GM12801 (cell line): Measurements from ENCODE around the gene SERPINB12.

Experiments used
- TF ChIP-seq, protein P1 (sequence below): IDR thresholded peaks from one replicate; pipeline ENCODE4 v1.5.1; 2011; ENCODE audit warnings: control low read depth; ENCODE audit not compliant: insufficient read length; ENCODE audit errors: extremely low read depth

The SERPINB12 gene

GRCh38 chr18:63552581-63552980 is 10.4 kb downstream of the SERPINB12 start:
- TF ChIP-seq, protein P1, sequence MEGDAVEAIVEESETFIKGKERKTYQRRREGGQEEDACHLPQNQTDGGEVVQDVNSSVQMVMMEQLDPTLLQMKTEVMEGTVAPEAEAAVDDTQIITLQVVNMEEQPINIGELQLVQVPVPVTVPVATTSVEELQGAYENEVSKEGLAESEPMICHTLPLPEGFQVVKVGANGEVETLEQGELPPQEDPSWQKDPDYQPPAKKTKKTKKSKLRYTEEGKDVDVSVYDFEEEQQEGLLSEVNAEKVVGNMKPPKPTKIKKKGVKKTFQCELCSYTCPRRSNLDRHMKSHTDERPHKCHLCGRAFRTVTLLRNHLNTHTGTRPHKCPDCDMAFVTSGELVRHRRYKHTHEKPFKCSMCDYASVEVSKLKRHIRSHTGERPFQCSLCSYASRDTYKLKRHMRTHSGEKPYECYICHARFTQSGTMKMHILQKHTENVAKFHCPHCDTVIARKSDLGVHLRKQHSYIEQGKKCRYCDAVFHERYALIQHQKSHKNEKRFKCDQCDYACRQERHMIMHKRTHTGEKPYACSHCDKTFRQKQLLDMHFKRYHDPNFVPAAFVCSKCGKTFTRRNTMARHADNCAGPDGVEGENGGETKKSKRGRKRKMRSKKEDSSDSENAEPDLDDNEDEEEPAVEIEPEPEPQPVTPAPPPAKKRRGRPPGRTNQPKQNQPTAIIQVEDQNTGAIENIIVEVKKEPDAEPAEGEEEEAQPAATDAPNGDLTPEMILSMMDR, result no peak

DNA sequence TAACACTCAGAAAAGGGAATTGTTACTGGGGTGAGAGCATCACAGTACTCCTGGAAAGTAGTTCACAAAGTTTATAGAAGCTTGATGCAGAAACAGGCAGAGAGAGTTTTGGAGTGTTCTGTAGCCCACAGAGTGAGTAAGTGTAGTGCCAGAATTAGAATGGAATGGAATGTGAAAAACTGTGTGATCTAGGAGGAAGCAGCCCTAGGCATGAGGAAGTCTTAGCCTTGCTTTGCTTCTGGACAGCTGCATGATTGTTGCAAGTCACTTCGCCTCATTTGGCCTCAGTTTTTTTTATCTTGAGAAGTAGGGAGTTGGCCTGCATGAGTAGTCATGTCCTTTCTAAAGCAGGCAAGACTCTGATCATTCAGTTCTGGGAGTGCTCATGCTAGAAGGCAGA is 10.9 kb downstream of the SERPINB12 start:
- TF ChIP-seq, protein P1, result no peak

GRCh38 chr18:63559567-63560491 is 17.7 kb downstream of the SERPINB12 start:
- TF ChIP-seq, protein P1, result no peak

DNA sequence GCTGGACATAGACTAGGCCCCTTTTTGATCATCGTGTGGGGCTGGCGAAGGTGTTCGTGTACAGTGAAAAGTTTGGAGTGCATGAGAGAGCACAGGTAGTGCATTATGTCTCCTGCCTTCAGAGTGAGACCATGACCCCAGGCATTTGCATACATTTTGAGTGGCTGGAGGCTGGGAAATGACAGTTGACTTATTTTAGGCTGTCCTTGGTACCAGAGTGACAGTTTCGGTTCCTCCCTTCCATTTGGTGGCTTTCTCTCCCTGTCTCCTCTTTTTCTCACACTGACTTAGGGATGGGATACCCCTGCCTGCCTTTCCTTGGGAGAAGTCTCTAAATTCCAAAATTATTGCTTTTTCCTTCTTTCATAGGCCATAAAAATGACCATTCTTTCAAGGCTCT is 20.1 kb downstream of the SERPINB12 start:
- TF ChIP-seq, protein P1, result no peak

DNA sequence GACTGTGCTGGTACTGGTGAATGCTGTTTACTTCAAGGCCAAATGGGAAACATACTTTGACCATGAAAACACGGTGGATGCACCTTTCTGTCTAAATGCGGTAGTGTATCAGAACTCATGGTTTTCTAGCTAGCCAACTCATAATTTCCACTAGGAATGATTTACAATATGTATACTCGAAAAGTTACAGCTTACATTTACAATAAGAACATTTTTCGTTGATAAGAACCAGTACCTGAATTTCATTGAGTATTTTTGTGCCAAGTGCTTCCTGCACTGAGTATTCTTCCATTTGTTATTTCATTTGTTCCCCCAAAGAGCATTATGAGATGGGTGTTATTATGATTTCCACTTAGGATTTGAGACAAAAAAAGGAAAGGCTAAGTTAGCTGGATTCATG is 21.9 kb downstream of the SERPINB12 start:
- TF ChIP-seq, protein P1, result no peak

- TF ChIP-seq, protein P1, result no peak
Measured at GRCh38 chr18:63564561-63564960, 22.4 kb downstream of the SERPINB12 start.

DNA sequence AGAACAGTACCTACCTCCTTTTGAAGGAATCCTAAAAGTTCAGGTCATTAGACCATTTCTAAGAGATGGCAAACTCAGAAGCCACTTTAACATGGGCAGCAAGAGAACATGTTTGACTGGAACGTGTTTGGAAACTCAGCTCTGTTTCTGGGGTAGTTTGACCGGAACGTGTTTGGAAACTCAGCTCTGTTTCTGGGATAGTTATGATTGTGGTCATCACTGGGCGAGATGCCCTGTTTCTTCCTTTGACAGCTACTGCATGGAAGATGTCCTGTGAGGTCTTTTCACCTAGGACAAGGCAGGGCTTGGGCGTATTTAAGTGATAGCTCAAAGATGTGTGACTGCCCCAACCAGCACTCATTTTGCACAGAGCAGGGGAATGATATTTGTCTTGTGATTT is 25.1 kb downstream of the SERPINB12 start:
- TF ChIP-seq, protein P1, result no peak
